ENCODE results near the gene MYO5C. TPM values are rescaled to one million over a fixed set of nuclear protein-coding genes. Genes with fewer than 3 reads are reported as not detected.

Gene MYO5C
- polyA plus RNA-seq, 1 donor (not counting 4 experiments of a cell fraction or from before 2014, with no cell fraction given): 0.16 TPM

GRCh38 chr15:52246686-52247431, 48.7 kb downstream of the MYO5C start:
- dilution Hi-C loops (cut with MboI; ENCODE audit: extremely low pct_ligation_motif_present, low sequenced_read_pairs): no loop called here
- no peak overlapping the region for H3K4me2 ChIP-seq (ENCODE audit: control insufficient read depth, extremely low read depth, insufficient read depth, low read depth, low read length)
- H3K9me1 ChIP-seq (ENCODE audit: control insufficient read depth, extremely low read depth, insufficient read depth, low read length): no peaks in the 10 kb centered on the region
- H3K27ac ChIP-seq (ENCODE audit: control insufficient read depth, insufficient read depth, low read length): no peak overlapping the region
- no peak for DNase-seq (ENCODE audit: low read depth, low spot score)
- no peaks in the 10 kb centered on the region for H3K36me3 ChIP-seq (ENCODE audit: control insufficient read depth in 2 of 2, extremely low read depth in 1 of 2, insufficient read depth in 2 of 2, low read length in 2 of 2)
- no peak overlapping the region for H3K9ac ChIP-seq (ENCODE audit: control insufficient read depth, extremely low read depth, insufficient read depth, low read length)
- FAIRE-seq: no peak
- no peaks in the 10 kb centered on the region for H3K27me3 ChIP-seq (ENCODE audit: control insufficient read depth, extremely low read depth, insufficient read depth, low read length)
- no peaks in the 10 kb centered on the region for H3K4me1 ChIP-seq (ENCODE audit: control insufficient read depth, extremely low read depth, insufficient read depth, low read length)
- no peaks in the 10 kb centered on the region for H3K79me2 ChIP-seq (ENCODE audit: control insufficient read depth, insufficient read depth, low read length)
- H2AFZ ChIP-seq (ENCODE audit: control insufficient read depth, low read length): no peak overlapping the region
- H3K9me3 ChIP-seq (ENCODE audit: control insufficient read depth, low read depth, low read length): no peaks in the 10 kb centered on the region
- TF ChIP-seq, protein P1, sequence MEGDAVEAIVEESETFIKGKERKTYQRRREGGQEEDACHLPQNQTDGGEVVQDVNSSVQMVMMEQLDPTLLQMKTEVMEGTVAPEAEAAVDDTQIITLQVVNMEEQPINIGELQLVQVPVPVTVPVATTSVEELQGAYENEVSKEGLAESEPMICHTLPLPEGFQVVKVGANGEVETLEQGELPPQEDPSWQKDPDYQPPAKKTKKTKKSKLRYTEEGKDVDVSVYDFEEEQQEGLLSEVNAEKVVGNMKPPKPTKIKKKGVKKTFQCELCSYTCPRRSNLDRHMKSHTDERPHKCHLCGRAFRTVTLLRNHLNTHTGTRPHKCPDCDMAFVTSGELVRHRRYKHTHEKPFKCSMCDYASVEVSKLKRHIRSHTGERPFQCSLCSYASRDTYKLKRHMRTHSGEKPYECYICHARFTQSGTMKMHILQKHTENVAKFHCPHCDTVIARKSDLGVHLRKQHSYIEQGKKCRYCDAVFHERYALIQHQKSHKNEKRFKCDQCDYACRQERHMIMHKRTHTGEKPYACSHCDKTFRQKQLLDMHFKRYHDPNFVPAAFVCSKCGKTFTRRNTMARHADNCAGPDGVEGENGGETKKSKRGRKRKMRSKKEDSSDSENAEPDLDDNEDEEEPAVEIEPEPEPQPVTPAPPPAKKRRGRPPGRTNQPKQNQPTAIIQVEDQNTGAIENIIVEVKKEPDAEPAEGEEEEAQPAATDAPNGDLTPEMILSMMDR (optimal IDR thresholded peaks at IDR 0.05 in 1 of 3, IDR thresholded peaks at IDR 0.05 in 1 of 3, conservative IDR thresholded peaks at IDR 0.05 in 1 of 3; ENCODE audit: extremely low read depth in 1 of 3, insufficient read depth in 2 of 3, low read length in 3 of 3): no peak
- TF ChIP-seq EZH2 (IDR thresholded peaks at IDR 0.05; ENCODE audit: low read length): no peak
- no peak overlapping the region for H3K4me3 ChIP-seq (ENCODE audit: control insufficient read depth in 2 of 3, extremely low read depth in 1 of 3, insufficient read depth in 2 of 3, low read depth in 1 of 3, low read length in 3 of 3)
- H4K20me1 ChIP-seq (ENCODE audit: control insufficient read depth, extremely low read depth, insufficient read depth, low read length): no peaks in the 10 kb centered on the region

DNA sequence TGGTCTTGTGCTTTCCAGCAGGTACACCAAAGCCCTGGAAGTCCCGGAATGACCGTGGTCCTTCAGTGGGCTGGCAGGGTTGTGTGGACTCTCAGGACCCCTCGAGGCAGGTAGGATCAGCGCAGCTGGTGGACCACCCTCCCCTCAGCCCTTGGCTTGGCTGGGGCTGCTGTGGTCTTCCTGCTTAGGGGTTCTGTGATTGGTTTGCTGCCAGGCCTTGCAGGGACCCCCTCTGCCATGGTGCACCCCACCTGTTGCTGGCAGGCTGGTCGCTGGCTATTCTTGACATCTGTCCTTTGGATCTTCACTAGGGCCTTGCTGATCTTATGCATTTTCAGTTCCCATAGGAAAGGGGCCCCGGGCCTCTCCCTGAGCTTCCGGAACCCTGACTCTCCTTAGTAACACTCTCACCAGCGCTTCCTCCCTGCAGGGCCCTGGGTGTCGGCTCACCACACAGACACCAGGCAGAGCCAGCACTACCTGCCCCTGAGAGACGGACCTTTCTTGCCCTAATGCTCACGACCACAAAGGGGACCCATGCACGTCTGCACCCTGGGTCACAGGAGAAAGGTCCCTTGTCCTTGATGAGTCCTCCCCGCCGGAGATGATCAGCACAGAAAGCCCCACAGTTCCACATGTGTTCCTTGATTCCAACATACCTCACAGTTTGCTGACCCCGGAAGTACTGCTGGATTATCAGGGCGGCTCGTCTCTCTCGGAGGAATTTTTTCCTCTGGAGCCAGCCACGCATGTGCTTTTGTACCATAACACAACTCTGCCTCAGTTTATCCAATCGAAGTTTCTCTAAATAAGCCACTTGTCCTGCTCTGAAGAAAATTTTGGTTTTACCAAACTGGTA, 51.7 kb downstream of the MYO5C start:
- no peaks in the 10 kb centered on the region for H3K27me3 ChIP-seq (ENCODE audit: control insufficient read depth, extremely low read depth, insufficient read depth, low read length)
- DNase-seq (ENCODE audit: low read depth, low spot score): no peak

More for the DNA sequence above, 51.7 kb downstream of the MYO5C start:
- Histone ChIP-seq H3K4me3 (ENCODE audit: control insufficient read depth in 2 of 3, extremely low read depth in 1 of 3, insufficient read depth in 2 of 3, low read depth in 1 of 3, low read length in 3 of 3) (no peak overlapping the region), H3K4me2 (ENCODE audit: control insufficient read depth, extremely low read depth, insufficient read depth, low read depth, low read length) (no peak overlapping the region), H3K27ac (ENCODE audit: control insufficient read depth, insufficient read depth, low read length) (no peak overlapping the region), H3K36me3 (ENCODE audit: control insufficient read depth in 2 of 2, extremely low read depth in 1 of 2, insufficient read depth in 2 of 2, low read length in 2 of 2) (no peaks in the 10 kb centered on the region), H3K9me3 (ENCODE audit: control insufficient read depth, low read depth, low read length) (no peaks in the 10 kb centered on the region), H3K9ac (ENCODE audit: control insufficient read depth, extremely low read depth, insufficient read depth, low read length) (no peak overlapping the region), H3K9me1 (ENCODE audit: control insufficient read depth, extremely low read depth, insufficient read depth, low read length) (no peaks in the 10 kb centered on the region), H3K4me1 (ENCODE audit: control insufficient read depth, extremely low read depth, insufficient read depth, low read length) (peaks cover 5% of the 10 kb centered on the region), H3K79me2 (ENCODE audit: control insufficient read depth, insufficient read depth, low read length) (no peaks in the 10 kb centered on the region), H4K20me1 (ENCODE audit: control insufficient read depth, extremely low read depth, insufficient read depth, low read length) (no peaks in the 10 kb centered on the region), H2AFZ (ENCODE audit: control insufficient read depth, low read length) (no peak overlapping the region)
- FAIRE-seq: no peak
- no peak for TF ChIP-seq EZH2 (IDR thresholded peaks at IDR 0.05; ENCODE audit: low read length)
- TF ChIP-seq, protein P1 (optimal IDR thresholded peaks at IDR 0.05 in 1 of 3, IDR thresholded peaks at IDR 0.05 in 1 of 3, conservative IDR thresholded peaks at IDR 0.05 in 1 of 3; ENCODE audit: extremely low read depth in 1 of 3, insufficient read depth in 2 of 3, low read length in 3 of 3): no peak
- dilution Hi-C loops (cut with MboI; ENCODE audit: extremely low pct_ligation_motif_present, low sequenced_read_pairs): no loop called here

Measured in keratinocyte (primary cell).